ENCODE data around the gene PAM.

PAM gene

DNA sequence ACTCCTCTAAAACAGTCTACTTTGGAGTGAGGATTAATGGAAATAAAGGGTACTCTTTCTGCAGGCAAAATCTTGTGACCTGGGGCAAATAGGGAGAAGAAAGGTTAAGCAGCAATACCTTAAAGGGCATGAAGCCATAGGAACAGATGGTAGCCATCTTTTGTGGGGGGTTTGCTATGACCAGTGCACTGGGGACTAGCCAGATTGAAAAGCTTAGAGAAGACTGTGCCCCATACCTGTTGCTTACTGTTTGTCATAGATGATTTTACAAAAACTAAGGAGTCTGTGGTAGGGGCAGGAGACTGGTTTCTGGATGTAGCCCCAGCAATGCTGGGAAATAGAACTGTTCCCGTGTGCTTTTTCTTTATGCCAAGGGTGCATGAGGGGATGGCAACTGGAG, 58.6 kb downstream of the PAM start:
- no peak for DNase-seq (ENCODE audit: low read depth in 3 of 3)

DNA sequence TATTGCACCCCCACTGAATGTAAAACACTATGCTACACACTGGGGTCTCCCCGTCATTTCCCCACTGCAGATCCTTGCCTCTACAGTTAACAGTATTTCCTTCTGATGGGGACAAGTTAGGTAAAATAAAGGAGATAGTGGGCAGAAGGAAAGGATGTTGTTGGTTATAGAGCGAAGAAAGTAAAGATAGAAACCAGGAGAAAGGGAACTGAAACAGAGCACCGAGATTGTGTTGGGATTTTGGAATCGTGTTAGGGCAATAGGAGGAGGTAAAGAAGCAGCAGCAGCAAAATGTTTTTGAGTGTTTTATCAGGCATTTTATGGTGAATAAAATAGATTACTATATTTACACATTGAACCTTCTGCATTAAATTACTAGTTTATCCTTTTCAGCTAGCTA, 60.0 kb downstream of the PAM start:
- DNase-seq (ENCODE audit: low read depth in 3 of 3), result no peak

DNA sequence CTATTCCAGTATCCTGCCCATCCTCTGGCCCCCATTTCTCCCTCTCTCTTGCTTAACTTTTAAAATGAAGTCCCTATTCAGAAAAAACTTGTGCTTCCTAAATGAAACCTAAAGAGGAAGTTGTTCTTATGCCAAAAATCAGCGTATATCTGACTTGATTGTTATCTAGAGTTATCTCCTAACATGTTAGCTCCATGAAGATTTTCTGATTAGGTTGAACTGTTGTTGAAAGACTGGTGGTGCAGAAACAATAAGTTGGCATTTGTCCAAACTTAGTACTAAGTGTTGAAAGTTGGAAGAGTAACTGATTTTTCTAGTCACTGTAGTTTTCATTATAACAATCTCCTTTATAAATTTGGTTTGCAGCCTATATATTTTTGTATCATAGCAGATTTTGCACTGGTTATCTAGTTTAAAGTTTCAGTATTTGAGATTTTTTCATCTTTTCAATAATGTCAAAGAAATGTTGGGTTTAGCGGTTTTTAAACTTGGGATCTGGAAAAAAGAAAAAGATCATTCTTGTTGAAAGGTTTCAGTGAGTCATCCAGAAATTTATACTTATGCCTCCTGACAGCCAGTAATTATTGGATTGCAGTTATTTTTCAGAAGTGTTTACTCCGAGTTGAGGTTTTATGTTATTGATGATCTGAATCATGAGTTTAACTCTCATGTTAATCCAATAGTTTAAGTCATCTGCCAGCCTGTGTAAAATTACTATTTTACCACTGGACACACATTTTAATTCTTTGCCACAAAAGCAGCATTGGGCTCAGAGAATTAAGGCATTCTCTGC, 60.6 kb downstream of the PAM start:
- DNase-seq (ENCODE audit: low read depth in 3 of 3), result no peak

DNA sequence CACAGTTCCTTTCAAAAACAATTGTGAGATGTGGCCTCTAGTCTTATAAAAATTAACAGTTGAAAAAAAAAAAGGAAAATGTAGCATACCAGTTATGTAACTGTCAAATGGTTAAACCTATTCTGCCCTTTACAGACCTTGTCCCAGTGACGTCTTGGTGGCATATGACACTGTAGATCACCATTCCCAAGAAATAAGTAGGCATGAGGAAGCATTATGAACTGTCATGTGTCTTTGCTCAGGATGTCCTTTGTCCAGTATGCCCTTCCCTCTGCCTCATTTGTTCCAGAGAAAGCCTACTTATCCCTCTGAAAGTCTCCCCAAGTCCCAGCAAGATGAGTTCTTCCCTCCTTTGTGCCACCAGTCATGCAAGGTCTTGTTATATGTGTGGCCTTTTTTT, 63.2 kb downstream of the PAM start:
- no peak for DNase-seq (ENCODE audit: low read depth in 3 of 3)

DNA sequence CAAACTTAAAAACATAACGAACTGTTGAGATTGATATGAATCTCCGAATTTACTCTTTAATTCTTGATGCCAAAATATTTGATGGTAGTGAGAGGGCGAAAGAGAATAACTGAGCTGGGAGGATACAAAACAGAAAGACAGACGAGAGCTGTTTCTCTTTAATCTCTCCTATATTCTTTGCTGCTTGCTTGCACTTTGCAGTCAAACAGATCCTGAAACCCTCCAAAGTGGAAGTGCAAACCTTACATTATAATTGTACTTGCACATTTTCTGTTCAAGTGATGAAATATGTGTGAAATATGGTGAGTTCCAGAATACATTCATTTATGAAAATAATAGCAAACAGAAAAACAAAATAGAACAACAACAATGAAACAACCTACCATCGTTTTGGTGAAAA, 63.8 kb downstream of the PAM start:
- DNase-seq (ENCODE audit: low read depth in 3 of 3), result no peak

DNA sequence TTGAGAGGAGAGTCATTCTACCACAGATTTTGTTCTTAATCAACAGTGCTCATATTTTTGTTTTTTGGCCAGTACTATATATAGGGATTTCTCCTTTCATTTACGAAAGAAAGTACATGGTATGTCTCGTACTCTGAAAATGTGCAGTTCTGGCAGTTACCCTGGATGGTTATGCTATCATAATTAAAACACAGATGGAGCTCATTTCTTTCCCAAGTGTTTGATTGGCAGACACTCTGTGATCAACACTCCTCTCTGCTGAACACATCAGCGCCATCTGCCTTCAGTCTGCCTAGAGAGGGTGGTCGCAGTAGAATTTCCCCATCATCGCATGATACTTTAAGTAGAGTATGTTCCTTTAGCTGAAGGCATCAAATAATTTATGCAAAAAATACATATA, 64.5 kb downstream of the PAM start:
- DNase-seq (ENCODE audit: low read depth in 3 of 3), result no peak

DNA sequence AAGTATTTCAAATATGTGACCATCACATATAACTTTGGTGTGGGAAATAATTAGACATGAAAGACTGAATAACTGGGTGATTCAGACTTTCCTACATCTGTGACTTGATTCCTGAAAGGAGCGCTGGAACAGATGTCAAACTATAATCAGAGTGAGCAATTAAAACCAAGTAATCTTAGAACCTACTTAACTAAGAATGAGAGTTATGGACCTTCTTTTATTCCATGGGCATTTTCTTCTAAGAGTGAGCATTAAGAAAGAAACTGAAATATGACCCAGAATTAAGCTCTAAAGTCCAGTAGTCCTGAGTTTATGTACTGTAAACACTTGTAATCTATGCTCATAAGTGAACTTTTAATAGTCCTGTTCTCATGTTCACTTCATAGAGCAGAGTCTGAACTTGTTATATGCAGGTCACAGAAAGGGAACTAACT, 68.4 kb downstream of the PAM start:
- no peak for DNase-seq (ENCODE audit: low read depth in 3 of 3)

DNA sequence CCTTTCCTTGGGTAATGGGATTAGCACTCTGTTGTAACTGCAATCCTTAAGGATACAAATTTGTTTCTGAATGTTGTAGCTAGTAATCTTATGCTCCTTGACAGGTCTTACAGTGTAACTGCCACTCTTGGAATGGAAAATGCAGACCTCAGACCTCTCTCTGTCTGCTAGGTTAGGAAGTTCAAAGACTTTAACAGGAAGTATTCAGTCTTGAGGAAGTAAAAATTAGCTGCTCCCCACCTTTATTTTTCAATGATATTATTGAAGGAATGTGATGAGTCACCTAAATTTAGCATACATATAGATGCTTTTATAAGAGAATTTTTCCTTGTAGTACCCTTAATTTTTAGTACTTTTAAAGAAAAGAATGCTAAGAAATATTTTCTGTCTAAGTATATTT, 71.5 kb downstream of the PAM start:
- no peak for DNase-seq (ENCODE audit: low read depth in 3 of 3)

DNA sequence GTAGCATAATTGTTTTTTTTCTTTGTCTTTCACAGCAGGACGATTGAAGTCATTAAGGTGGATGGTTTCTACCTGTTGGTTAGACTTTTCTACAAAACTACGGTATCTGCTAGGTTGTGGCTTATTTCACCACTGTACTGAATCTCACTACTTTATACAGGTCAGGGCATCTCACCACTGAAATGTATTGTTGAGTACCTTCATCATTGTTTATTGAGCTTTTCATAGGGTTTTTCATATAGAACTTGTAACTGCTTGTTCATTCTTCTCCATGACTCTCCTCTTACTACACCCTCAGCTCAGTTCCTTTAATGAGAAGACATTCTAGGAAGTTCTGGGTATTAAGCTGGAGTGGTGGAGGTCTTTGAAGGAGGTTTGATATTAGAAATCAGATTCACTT, 75.1 kb downstream of the PAM start:
- DNase-seq (ENCODE audit: low read depth in 3 of 3), result no peak

DNA sequence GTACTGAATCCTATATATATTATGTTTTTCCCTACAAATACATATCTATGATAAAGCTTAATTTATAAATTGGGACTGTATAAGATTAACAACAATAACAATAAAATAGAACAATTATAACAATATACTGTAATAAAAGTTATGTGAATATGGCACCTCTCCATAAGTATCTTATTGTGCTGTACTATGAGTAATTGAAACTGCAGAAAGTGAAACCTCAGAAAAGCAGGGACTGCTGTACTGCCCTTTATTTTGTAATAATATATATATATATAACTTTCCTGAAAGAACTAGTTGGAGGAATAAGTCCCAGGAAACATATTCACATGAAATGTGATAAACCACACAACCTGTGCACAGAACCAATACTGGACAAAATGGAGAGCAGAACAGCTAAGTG, 77.3 kb downstream of the PAM start:
- no peak for DNase-seq (ENCODE audit: low read depth in 3 of 3)

DNA sequence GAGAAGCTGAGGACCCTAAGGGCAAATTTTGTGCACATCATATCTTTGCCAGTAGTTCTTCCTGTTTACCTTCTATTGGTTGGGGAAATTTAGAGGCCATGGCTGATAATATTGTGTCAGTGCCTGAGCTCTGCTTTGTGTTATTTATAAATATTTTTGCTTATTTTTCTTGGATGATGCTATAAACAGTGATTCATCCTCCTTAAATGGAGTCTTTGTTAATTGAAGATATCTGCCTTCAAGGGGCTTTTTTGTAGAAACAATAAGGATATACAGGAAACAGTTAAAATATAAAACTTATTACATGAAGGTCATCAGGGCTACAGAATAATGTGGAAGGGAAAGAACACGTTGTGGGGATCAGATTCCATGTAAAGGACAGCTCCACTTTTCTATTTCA, 78.0 kb downstream of the PAM start:
- no peak for DNase-seq (ENCODE audit: low read depth in 3 of 3)

DNA sequence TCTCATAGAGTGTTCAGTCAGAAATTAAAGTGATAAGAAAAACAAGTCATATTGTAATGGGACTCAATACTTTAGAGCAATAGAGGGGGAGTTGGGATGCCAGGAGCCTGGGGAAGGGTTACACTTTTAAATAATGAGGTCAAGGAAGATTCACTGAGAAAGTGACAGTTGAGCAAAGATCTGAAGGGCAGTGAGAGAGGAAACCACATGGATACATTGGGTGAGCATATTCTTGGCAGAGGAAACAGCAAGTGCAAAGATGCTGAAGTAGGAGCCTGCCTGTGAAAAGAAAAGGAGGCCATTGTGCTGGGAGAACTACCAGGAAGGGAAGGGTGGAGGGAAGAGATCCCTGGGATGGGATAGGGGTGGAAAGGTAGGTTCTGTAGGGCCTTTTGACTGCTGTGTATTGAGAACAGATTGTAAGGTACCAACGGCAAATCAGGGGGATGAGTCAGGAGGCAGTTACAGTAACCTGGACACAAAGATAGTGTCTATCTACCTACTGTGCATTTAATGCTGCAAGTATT, 79.4 kb downstream of the PAM start:
- no peak for DNase-seq (ENCODE audit: low read depth in 3 of 3)

DNA sequence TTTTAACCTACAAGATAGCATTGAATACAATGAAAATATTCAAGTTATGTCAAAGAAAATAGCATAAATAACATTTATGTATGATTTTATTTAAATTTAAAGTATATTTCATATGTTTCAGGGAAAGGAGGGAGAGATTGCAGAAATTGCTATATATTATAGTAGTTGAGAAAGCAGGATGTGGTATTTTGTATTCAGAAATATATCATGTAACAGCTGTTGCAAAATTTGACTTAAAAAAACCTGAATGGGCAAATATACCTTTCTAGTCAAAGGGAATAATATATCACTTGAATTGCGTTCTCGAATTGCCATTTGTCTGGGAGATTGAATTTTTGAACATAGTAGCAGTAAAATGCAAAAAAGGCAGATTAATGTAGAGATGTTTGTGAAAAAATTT, 80.6 kb downstream of the PAM start:
- no peak for DNase-seq (ENCODE audit: low read depth in 3 of 3)

DNA sequence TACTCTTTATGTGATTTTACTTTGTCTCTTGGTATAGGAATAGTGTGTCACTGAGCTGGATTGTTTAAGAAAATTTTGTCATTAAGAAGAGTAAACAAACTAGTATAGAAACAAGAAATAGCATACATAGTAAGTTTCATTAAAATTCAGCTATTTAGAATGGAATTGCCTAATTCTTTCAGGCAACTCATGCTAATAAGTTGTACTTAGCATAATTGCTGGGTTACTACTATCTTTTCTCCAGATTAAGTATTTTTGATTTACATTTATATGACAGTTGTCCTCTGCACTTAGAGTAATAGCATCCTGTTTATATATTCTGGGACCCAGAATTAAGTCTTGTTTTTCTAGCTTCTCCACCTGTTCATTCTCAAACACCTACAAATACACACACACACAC, 85.9 kb downstream of the PAM start:
- DNase-seq (ENCODE audit: low read depth in 3 of 3), result no peak

DNA sequence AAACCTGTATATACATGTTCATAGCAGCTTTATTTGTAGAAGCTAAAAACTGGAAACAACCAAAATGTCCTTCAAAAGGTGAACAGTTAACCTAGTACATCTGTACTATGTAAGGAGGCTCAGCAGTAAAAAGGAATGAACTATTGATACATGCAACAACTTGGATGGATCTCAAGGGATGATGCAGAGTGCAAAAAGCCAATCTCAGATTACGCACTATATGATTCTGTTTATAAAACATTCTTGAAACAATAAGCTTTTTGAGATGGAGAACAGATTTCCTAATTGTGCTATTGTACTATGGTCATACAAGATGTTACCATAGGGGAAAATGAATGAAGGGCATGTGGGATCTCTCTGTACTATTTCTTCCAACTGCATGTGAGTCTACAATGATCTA, 88.9 kb downstream of the PAM start:
- no peak for DNase-seq (ENCODE audit: low read depth in 3 of 3)

DNA sequence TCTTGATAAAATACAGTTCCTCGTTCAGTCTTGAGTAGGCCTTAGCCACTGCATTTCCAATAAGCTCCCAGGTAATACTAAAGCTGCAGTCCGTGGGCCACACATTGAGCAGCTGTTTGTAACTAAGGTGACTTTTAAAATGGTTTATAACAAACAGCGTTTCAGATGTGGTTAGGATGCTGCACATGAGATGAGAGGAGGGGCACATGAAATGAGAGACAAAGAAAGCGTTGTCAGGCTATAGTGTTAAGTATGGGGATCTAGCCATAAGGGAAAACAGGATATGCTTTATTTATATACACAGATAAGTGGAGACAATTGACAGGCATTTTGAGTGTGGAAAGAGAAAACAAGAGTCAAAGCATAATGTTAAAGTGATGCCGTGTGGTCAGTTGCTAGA, 89.9 kb downstream of the PAM start:
- no peak for DNase-seq (ENCODE audit: low read depth in 3 of 3)

DNA sequence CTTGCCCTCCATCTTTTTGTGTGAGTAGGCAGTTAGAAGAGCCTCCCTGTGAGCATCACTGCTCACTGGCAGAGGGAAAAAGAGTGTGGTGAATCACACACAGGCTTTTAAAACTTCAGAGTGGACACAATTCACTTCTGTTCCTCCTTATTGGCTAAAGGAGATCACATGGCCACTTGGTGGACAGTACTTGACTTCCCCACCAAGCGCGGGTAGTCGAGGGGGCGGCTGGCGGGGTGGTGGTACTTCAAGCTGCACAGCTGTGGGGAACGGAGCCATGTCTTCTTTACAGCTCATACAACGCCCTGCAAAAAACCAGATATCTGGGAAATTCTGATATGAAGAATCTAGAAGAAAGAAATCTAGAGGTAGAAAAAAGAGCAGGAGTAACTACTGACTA, 95.4 kb downstream of the PAM start:
- DNase-seq (ENCODE audit: low read depth in 3 of 3), result no peak

DNA sequence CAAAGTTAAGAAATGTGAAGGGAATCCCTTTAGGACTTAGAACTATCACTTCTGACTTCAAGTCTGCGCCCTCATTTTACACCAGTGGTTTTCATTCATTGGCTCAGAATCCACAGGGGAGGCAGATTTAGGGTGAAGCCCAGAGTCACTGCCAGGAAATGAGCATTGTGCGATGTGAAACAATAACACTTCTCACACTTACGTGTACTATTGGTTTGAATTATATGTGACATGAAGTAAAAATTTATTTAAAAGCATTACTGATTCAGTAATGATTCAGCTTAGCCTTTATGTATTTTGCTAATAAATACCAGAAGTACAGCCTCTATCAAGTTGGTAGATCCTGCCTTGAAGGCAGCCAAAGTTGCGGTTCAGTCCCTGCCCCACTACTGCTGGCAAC, 98.6 kb downstream of the PAM start:
- no peak for DNase-seq (ENCODE audit: low read depth in 3 of 3)

DNA sequence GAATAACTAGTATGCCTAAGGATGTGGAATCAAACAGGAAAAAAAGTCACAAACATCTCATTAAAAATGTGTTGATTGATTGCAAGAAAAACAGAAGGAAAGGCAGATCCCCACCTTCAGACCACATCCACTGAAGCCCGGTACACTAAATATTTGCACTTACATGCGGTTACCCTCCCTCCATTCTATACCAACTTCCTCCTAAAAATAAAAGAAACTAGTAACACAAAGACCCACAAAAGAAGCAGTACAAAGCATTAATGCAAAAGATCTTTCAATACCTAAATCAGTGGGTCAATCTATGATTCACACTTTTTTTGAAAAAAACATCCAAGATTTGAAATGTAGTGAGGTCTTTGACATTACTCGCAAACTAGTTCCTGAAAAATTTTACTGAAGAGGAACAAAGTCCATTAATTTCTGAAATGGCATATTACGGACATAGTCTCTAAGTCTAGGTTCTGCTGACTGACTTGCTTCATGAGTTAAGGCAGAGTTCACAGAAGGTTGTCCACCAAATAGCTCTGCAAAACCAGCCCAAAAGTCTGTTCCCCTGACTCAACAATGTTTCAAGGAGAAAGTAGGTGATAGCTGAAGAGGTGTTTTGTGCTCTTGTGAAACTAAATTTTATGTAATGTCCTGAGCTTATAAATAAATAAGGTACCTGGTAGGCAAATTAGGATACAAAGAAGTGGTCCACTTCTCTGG, 100.7 kb downstream of the PAM start:
- no peak for DNase-seq (ENCODE audit: low read depth in 3 of 3)

DNA sequence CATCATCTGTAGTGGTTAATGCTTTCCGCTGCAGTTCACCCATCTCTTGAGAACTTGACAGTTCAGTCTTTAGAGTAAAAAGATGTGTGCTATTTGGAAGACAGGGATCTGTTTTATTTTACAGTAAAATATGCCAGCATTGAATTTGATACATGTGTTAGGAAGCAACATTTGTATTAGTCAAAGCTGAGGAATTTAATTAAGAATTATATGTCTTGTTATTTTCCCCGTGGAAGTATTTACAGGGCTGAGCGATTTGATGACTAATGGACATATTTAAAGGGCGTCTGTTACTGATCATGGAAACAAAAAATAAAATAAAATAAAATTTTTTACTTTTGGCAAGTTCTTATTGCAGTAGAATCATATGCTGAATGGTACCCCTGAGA, 101.3 kb downstream of the PAM start:
- DNase-seq (ENCODE audit: low read depth in 3 of 3), result no peak

DNA sequence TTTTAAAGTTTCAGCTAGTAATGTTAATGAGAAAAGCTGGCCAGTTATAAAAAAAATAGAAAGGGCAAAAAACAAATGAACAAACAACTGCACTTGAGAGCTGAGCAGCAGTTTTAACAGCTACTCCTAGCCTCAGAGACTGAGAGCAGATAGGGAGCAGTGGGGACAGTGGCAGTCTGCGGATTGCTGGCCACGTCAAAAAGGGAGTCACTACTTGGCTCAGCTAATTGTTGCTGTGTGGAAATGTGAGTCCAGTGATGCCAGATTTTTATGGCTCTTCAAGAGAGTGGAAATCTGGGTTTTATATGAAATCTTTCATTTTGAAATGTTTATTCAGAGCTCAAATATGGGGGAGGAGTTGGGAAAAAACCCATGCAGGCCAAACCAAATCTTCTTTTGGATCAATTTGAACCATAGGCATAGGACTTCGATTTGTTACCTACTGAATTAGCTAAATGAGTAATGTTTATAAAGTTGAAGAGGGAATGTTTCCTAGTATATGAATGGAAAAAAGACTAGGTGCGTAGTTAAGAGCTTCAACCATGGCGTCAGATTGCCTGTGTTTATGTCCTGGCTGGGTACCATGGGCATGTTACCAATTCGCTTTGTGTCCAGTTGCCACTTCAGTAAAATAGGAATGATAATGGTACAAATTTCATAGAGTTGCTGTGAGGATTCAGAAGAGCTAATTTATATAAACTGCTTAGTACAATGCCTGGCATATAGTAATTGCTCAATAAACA, 102.1 kb downstream of the PAM start:
- no peak for DNase-seq (ENCODE audit: low read depth in 3 of 3)

DNA sequence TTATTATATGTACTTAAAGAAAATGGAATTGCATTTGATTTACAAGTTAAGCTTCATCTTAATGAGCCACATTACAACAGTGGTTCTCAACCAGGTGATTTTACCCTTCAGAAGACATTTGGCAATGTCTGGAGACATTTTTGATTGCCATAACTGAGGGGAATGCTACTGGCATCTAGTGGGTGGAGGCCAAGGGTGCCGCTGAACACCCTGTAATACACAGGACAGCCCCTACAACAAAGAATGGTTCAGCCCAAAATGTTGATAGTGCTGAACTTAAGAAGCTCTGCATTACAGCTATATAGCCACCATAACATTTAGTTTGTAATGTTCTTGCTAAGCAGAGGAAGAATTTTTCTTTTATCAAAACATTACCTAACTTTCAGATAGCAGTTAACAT, 103.1 kb downstream of the PAM start:
- DNase-seq (ENCODE audit: low read depth in 3 of 3), result no peak

DNA sequence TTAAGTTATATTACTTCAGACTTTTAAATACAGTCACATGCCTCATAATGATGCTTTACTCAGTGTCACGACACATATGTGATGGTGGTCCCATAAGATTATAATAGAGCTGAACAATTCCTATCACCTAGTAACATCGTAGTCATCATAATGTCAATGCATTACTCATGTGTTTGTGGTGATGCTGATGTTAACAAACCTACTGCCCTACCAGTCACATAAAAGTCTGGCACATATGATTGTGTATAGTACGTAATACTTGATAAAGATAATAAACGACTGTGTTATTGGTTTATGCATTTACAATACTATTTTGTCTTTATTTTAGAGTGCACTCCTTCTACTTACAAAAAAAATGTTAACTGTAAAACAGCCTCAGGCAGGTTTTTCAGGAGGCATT, 103.7 kb downstream of the PAM start:
- no peak for DNase-seq (ENCODE audit: low read depth in 3 of 3)
